HG03039 (cell line): Measurements from ENCODE around the gene WSB1.
"Not testable (repeated sequence)": the region's sequence is repeated elsewhere in the genome, so short reads cannot be mapped to it uniquely, and the experiment has no call there.

Source experiments
- ATAC-seq: cut with Tn5 transposase; IDR thresholded peaks from one replicate; pipeline ENCODE4 v1.9.1; 2021; ENCODE audit warnings: mild to moderate bottlenecking, moderate library complexity; ENCODE audit not compliant: unreplicated experiment

WSB1 gene

GRCh38 chr17:27279132-27279531 is 14.8 kb upstream of the WSB1 start:
- not testable (repeated sequence) for ATAC-seq

DNA sequence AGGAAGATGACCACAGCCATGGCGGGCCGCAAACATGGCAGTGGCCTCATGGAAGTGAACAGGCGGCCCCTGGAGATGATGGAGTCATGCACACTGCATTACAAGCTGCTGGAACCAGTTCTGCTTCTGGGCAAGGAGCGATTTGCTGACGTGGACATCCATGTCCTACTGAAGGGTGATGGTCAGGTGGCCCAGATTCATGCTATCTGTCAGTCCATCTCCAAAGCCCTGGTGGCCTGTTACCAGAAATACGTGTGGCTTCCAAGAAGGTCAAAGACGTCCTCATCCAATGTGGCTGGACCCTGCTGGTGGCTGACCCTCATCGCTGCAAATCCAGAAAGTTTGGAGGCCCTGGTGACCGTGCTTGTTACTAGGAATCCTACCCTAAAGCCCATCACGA is 13.4 kb upstream of the WSB1 start:
- ATAC-seq: no peak

GRCh38 chr17:27281438-27281837 is 12.5 kb upstream of the WSB1 start:
- no peak for ATAC-seq

GRCh38 chr17:27282054-27282551 is 11.8 kb upstream of the WSB1 start:
- peak; percentile 61 for ATAC-seq

GRCh38 chr17:27283060-27283459 is 10.9 kb upstream of the WSB1 start:
- no peak for ATAC-seq

GRCh38 chr17:27283751-27284150 is 10.2 kb upstream of the WSB1 start:
- ATAC-seq: no peak

DNA sequence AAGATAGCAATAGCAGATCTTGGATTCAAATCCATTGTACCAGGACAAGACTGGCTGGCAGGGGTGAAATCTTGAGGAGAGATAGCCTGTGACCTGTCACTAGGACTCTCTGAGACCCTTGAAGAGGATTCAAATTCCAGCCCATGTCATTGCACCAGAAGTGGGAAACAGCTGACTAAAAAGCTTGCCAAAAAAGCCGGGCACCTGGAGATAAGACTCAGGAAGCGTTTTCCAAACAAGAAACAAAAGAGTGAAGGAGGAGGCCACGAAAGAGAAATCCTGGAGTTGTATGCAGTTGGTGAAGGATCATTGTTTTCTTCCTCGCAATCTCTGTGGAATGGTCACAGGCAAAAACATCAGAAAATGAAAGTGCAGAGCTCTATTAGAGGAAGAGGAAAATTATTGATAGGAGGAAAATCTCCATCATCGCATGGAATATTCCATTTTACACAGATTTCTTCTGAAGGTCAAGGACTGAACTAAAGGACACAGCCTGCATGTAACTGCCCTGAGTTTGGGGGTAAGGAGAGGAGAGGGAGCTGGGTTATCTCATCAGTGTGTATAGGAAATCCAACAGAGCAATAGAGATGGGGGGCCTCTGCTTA is 9.0 kb upstream of the WSB1 start:
- ATAC-seq: no peak

DNA sequence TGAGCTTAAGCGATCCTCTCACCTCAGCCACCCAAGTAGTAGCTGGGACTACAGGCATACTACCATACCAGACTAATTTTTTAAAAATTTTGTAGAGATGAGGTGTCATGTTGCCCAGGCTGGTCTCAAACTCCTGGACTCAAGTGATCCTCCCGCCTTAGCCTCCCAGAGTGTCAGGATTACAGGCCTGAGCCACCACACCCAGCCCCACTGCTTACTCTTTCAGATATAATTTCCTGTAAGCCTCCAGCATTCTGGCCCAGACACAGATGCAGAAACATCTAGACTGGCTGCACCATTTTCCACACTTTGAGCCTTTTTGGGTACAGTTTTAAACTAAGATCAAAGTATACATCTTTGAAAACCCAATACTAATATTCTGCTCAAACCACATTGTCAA is 8.4 kb upstream of the WSB1 start:
- no peak for ATAC-seq

DNA sequence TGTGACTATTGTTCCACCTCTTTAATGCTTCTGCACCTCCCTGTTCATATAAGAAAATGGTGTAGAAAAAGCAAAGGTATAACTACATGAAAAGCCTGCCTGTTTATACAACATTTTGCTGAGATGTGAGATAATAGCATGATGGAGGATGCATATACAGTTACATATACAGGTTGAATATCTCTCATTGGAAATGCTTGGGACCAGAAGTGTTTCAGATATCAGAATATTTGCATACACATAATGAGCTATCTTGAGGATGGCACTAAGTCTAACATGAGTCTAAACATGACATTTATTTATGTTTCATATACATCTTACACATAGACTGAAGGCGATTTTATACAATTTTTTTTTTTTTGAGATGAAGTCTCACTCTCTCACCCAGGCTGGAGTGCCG is 5.7 kb upstream of the WSB1 start:
- no peak for ATAC-seq

- ATAC-seq: no peak
Measured at GRCh38 chr17:27289856-27290255, 4.1 kb upstream of the WSB1 start.

DNA sequence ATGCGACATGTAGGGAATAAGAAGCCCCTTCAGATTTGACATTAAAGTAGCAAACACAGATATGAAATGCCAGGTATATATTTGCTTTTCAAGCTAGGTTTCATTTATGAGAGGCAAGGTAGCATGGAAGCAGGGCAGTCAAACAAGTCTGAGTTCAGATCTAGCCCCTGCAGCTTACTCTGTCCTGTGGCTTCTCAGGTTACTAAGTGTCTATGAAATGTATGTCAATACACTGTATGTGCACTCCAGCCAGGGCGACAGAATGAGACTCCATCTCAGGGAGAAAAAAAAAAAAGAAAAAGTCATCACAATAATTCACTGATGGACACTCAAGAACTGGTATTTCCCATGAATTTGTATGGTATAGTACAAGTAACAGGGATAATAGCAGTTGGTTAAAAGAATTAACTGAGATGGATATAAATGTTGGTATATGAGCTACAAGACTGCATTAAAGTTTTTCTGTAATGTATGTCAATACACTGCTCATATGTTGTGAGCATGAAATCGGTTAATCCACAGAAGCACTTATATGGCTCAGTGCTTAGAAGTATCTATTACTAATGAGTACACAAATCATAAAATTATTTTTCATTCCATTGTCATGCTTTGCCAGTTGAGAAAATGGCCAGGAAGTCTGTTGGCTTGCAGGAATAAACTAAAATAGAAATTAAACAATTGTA is 2.9 kb upstream of the WSB1 start:
- no peak for ATAC-seq

GRCh38 chr17:27293359-27293897 is 486 bp upstream of the WSB1 start:
- no peak for ATAC-seq

GRCh38 chr17:27294689-27295630 is 1.0 kb downstream of the WSB1 start:
- ATAC-seq: peak; percentile 37

DNA sequence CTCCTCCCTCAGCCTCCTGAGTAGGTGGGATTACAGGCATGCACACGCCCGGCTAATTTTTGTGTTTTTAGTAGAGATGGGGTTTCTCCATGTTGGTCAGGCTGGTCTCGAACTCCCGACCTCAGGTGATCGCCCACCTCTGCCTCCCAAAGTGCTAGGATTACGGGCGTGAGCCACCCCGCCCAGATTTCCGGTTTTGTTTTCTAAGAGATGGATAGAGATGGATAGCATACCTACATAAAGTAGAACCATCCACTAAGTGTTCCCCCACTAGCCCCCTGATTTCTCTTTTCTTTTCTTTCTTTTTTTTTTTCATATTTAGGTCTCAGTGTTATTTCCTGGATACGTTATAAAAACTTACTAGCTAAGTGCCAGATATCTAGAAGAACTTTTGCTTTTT is 2.0 kb downstream of the WSB1 start:
- no peak for ATAC-seq

DNA sequence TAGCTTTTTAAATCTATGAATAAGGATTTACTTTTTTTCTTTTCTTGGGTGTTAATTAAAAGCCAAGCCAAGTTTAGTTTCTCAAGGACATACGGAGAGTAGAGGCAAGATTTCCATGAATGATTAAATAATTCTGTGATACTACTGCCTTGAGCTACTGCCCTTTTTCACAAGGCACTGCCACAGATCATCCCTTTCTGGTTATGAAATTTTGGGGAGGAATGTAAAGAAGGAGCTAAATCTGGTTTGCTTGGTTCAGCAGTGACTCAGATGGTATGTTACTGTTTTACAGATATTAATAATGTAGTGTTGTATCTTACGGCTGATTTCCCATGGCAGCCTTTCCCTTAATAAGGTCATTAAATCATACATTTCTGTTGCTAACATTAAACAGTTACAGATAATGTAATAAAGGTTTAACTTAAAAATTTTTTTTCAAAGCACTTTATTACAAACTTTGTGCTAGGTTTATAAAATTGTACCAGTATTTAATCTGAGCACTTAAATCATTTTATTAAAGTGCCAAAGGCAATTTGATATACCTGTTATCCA is 2.6 kb downstream of the WSB1 start:
- no peak for ATAC-seq

GRCh38 chr17:27299384-27300049 is 5.6 kb downstream of the WSB1 start:
- no peak for ATAC-seq

DNA sequence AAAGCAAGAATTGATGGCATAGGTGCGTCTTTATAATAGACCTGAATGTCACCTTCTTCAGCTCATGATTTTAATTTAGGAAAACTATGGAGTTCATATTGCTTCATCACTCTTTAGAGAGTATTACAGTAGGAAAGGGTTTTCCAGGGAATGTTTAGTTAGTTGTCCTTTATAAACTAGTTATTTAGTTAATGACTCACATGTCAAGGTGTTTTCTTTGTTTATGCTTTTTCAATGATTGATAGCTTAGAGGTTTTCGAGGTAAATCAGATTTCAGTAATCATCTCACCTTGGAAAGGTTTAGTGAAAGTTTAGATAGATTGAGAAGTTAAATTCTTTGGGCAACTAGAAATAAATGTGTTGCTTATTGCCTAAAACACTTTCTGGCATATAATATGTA is 9.8 kb downstream of the WSB1 start:
- no peak for ATAC-seq

DNA sequence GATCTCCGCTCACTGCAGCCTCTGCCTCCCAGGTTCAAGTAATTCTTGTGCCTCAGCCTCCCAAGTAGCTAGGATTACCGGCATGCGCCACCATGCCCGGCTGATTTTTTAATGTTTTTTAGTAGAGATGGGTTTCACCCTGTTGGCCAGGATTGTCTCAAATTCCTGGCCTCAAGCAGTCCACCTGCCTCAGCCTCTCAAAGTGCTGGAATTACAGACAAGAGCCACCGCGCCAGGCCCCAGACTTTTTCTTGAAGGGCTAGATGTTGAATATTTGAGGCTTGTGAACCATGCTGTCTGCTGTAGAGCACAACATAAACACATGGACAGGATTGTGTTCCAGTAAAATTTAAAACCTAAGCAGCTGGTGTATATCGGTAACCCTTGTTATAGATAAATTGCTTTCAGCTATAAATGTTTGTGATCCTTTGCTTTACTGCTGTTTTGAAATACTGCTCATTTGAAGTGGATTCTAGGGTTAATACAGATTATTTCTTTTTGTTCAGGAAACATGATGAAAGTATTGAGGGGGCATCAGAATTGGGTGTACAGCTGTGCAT is 12.4 kb downstream of the WSB1 start:
- ATAC-seq: no peak

- no peak for ATAC-seq
Measured at GRCh38 chr17:27310565-27311110, 16.7 kb downstream of the WSB1 start.

DNA sequence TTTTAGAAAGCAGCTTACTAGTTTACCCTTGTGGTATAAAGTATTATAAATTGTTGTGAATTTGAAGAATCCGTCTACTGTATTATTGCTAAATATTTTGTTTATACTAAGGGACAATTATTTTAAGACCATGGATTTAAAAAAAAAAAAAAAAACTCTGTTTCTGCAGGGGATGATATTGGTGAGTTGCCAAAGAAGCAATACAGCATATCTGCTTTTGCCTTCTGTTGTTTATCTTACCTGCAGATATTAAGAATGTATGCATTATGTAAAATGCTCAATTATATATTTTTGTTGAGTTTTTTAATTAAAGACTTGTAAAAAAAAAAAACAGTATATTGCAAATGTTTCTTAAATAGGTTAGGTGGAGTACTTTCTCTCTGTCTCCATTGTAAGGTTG is 19.4 kb downstream of the WSB1 start:
- ATAC-seq: no peak
